HG02642 (cell line): Measurements from ENCODE around the gene DYNLT2B.
A peak's percentile ranks its signal among the peaks of the same experiment; 100 is the strongest.
"Not testable (repeated sequence)": the region's sequence is repeated elsewhere in the genome, so short reads cannot be mapped to it uniquely, and the experiment has no call there.

Experiments used
- ATAC-seq: cut with Tn5 transposase; IDR thresholded peaks from one replicate; pipeline ENCODE4 v1.9.1; 2021; ENCODE audit warnings: mild to moderate bottlenecking; ENCODE audit not compliant: unreplicated experiment, poor library complexity

The DYNLT2B gene

GRCh38 chr3:196317687-196318467 lies at the start of gene DYNLT2B:
Gene DYNLT2B, minus strand, starts transcription at chr3:196318240. Its CDS starts 88 bp downstream, at chr3:196318152.
- peak; percentile 88 for ATAC-seq

GRCh38 chr3:196365736-196366135 lies 47.7 kb upstream of the DYNLT2B start:
- ATAC-seq = no peak

- ATAC-seq = no peak
Observed at GRCh38 chr3:196360586-196360985, 42.5 kb upstream of the DYNLT2B start.

GRCh38 chr3:196358540-196358939 lies 40.5 kb upstream of the DYNLT2B start:
- ATAC-seq = not testable (repeated sequence)

DNA sequence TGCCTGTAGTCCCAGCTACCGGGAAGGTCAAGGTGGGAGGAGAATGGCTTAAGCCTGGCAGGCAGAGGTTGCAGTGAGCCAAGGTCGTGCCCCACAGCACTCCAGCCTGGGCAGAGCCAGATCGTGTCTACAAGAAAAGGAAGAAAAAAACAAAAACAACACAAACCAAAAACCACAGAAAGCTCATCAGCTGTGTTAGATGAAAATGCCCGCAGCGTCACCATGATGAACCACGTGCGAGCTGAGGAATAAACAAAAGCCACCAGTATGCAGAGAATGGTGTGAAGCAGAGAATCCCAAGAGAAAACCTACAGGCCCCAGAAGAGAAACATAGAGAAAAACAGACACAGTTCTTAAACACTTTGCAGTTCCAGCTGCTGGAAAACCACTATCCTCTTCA lies 39.9 kb upstream of the DYNLT2B start:
- ATAC-seq = no peak

DNA sequence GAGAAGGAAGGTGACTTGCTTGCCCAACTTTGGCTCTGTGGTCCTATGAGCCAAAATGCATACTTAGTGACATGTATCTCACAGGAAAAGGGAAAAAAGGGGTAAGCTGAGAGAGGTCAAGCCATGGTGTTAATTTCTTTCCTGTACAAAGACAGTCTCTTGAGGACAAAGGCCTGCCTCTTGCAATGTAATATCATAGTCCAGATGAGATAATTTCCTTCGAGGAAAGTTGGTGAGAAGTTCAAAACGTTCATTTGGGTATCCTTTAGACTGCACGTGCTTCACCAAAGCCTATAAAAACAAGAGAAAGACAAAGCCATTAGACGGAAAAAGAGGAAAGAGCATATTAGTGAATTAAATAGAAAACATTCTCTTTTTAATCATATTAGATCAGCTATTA lies 38.5 kb upstream of the DYNLT2B start:
- ATAC-seq = no peak

GRCh38 chr3:196355668-196356067 lies 37.6 kb upstream of the DYNLT2B start:
- ATAC-seq = no peak

DNA sequence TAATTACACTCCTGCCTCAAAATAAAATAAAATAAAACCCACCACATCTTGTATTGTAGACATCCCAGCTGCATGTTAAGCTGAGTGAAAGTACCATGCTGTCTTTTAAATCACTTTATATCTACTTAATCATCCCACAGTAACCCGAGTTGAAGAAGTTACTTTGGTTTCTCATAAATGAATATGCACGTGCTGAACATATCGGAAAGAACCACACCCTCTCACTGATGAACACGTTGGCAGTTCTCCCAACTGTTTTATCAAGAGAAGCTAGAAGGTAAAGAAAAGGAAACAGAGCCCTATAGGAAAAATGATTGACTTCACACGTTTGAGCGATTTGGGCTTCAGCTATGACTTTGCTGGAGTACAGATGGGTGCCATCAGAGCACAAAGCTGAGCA lies 36.1 kb upstream of the DYNLT2B start:
- no peak for ATAC-seq

DNA sequence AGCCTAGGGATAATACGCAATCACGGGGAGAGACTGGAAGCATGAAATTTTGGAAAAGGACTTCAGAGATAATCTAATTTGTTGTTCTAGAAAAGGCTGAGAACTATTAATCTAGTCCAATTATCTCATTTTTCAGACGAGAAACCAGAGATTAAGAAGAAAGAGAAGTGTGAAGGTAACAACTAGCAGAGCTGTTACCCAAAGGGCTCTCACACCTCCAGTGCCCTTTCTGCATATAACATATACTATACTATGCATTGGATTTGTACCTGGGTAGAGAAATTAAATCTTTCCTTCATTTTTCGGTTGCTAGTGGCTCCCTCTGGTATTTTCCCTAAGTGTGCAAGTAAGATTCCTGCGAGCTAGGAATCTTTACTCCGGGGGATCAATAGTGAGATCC lies 33.5 kb upstream of the DYNLT2B start:
- ATAC-seq = no peak

GRCh38 chr3:196350067-196350466 lies 32.0 kb upstream of the DYNLT2B start:
- no peak for ATAC-seq

- no peak for ATAC-seq
Observed at GRCh38 chr3:196348698-196349097, 30.7 kb upstream of the DYNLT2B start.

DNA sequence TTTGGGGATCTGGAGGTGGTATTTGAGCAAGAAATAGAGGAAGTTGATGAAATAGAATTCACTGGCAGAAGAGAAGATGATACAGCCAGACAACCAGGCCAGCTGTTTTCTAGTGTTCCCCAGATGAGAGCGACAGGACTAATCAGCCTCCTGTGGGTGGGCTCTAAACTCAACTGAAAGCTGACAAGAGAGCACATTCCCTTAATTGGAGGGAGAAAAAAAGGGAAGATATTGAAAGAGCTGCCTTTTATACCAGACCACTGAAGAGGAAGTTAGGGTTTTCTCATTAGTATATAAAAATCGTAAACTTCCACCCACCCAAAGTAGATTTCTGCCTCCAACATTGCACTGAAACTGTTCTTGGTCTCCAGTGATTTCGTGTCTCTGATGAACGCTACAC lies 26.6 kb upstream of the DYNLT2B start:
- no peak for ATAC-seq

- not testable (repeated sequence) for ATAC-seq
Observed at GRCh38 chr3:196343917-196344316, 25.9 kb upstream of the DYNLT2B start.

DNA sequence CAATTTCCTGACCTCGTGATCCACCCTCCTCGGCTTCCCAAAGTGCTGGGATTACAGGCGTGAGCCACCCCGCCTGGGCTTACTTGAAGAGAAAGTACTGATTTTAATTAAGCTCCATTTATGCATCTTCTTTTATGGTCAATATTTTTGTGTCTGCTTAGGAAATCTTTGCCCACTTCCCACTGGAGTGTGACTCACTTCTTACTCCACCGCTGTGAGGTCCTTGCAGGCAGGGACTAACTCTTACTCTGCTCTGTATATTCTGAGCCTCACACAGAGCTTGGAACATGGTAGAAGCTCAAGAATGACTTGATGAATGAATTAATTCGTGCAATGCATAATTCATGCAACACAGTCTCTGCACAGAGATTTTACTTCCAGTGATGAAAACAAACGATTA lies 23.1 kb upstream of the DYNLT2B start:
- ATAC-seq = no peak

GRCh38 chr3:196340466-196340865 lies 22.4 kb upstream of the DYNLT2B start:
- no peak for ATAC-seq

DNA sequence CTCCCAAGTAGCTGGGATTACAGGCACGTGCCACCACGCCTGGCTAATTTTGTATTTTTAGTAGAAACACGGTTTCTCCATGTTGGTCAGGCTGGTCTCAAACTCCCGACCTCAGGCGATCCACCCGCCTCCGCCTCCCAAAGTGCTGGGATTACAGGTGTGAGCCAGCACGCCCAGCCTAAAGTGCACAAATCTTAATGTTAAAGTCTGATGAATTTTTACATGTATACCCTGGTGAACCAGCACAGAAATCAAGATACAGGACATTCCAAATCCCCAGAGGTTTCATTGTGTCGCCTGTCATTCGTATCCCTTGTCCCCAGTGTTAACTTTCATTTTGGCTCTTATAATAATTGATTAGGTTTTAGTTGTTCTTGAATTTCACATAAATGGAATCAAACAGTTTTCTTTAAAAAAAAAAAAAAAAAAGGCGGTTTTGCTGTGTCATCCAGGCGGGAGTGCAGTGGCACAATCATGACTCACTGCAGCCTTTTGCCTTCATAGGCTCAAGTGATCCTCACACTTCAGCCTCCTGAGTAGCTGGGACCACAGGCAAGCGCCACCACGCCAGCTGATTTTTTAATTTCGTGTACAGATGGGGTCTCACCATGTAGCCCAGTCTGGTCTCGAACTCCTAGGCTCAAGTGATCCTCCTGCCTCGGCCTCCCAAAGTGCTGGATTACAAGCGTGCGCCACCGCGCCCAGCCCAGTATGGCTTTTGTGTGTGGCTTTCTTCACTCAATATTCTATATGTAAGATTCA lies 21.6 kb upstream of the DYNLT2B start:
- no peak for ATAC-seq

DNA sequence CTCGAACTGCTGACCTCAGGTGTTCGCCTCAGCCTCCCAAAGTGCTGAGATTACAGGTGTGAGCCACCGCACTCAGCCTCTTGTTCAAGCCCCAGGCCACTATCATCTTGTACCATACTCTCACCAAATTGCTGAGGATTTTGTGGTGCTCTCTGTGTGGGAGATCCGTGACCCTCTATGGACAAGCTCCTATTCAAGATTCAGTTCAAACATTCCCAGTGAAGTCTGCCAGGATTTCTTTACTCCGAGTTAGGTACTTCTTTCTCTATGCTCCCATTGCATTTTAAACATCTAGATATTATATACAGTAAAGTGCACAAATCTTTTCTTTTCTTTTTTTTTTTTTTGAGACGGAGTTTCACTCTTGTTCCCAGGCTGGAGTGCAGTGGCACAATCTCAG lies 21.0 kb upstream of the DYNLT2B start:
- ATAC-seq = no peak

- ATAC-seq = no peak
Observed at GRCh38 chr3:196336319-196337145, 18.5 kb upstream of the DYNLT2B start.

DNA sequence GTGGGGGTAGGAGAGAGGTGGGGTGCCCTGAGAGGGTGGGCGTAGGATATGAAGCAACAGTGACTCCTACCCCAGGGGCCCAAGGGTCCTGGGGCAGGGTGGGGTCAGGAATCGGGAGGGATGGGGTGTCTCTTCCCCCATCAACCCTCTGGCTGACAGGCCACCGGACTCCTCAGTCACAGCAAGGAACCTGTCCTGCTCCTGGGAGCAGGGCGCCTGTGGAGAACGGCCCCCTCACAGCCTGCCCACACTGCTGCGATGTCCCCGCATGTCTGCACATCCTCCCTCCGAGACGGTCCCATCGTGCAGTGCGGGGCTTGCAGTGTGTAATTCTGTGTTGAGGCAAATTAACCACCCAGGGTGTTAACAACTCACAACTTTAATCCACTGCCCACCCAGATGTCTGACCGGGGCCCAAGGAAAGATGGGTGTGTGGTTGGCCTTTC lies 17.5 kb upstream of the DYNLT2B start:
- no peak for ATAC-seq

DNA sequence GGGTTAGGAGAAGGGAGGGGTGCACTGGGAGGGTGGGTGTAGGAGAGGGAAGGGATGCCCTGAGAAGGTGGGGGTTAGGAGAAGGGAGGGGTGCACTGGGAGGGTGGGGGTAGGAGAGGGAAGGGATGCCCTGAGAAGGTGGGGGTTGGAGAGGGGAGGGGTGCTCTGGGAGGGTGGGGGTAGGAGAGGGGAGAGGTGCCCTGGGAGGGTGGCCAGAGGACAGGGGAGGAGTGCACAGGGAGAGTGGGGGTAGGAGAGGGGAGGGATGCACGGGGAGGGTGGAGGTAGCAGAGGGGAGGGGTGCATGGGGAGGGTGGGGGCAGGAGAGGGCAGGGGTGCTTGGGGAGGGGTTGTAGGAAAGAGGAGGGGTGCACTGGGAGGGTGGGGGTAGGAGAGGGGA lies 16.9 kb upstream of the DYNLT2B start:
- ATAC-seq = no peak

- no peak for ATAC-seq
Observed at GRCh38 chr3:196332168-196332567, 14.1 kb upstream of the DYNLT2B start.
